Measurements from ENCODE around the gene TRIM10.
"Not testable (repeated sequence)": the region's sequence is repeated elsewhere in the genome, so short reads cannot be mapped to it uniquely, and the experiment has no call there.

TRIM10 gene

DNA sequence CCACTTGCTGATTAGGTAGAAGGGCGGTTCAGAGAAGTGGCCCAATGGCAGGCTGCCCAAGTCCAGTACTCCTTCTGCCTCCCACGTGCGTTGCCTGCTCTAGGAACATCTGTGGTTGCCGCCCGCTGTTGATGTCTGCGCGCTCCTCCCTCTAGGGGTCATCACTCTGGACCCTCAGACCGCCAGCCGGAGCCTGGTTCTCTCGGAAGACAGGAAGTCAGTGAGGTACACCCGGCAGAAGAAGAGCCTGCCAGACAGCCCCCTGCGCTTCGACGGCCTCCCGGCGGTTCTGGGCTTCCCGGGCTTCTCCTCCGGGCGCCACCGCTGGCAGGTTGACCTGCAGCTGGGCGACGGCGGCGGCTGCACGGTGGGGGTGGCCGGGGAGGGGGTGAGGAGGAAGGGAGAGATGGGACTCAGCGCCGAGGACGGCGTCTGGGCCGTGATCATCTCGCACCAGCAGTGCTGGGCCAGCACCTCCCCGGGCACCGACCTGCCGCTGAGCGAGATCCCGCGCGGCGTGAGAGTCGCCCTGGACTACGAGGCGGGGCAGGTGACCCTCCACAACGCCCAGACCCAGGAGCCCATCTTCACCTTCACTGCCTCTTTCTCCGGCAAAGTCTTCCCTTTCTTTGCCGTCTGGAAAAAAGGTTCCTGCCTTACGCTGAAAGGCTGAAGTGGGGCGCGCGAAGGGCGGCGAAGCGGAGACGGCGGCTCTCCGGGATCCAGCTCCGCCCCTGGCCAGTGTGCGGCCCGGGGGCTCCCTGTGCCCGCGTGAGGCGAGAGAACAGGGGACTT, 10.9 kb upstream of the TRIM10 start:
- FAIRE-seq = no peak

DNA sequence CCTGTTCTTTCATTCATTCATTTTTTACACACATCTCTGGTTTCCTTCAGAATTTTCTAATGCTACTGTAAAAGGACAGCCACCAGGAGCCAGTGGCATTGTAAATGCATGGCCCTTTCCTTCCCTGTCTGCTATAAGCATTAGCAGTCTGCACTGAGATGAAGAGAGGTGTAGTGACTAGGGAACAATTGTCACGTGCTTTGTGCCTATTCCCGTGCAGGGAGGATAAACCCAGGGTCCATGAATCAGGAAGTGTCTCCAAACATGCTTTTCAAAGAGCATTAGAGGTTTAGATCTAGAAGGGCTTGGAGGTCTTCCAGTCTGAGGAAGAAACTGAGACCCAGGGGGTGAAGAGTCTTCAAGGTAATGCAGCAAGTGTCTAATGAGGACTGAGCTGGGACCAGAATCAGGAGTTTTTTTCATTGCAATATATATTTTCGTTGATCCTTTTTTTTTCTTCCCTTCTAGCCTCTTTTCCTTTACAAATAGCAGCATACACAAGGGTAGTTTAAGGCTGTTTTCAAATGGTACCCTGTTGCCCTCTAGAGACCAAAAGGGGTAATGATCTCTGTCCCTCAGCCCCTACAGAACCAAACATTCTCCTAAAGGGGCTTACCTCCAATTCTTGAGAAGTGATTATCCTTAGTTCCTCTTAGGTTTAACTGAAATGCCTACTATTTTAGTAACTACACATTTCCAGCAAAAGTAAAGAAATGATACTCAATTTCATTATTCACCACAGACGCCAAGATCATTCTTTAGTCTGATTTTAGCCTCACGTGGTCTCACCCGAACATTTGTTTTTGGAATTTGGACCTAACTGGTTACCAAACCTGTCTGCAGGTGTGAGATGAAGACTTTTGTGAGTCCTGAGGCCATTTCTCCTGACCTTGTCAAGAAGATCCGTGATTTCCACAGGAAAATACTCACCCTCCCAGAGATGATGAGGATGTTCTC, 8.9 kb upstream of the TRIM10 start:
- FAIRE-seq = peak; percentile 77

DNA sequence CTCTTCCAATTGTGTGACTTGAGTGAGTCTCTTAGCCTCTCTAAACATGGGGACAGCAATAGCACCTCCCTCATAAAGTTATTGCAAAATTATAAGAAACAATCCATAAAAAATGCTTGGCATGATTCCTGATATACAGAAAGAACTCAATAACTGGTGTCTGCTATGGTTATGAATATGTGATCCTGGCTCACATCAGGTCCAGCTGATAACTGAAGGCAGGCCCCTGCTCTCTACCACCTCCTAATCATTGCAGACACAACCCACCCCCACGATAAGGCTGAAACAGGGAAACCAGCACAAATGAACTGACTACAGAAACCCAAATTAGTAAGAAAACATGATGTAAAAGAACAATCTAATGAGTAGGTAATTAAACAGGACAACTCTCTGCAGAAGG, 7.7 kb upstream of the TRIM10 start:
- no peak for FAIRE-seq

DNA sequence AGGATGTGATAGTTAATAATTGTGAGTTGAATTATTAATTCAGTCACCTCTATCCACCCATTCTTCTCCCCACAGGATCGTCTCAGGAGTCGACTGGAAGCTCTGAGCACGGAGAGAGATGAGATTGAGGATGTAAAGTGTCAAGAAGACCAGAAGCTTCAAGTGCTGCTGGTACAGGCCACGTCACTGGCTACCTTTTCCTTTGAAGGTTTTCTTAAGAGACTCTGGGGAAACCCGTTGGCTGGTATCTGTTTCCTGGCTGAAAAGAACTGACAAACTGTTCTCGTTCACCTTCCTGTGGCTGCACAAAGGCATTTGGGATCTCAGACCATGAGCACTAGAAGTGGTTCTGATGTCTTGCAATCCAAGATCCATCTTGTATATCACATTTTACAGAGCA, 6.1 kb upstream of the TRIM10 start:
- FAIRE-seq = no peak

DNA sequence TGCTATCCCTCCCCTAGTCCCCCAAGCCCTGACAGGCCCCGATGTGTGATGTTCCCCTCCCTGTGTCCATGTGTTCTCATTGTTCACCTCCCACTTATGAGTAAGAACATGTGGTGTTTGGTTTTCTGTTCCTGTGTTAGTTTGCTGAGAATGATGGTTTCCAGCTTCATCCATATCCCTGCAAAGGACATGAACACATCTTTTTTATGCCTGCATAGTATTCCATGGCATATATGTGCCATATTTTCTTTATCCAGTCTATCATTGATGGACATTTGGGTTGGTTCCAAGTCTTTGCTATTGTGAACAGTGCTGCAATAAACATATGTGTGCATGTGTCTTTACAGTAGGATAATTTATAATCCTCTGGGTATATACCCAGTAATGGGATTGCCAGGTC, 4.2 kb upstream of the TRIM10 start:
- not testable (repeated sequence) for FAIRE-seq

DNA sequence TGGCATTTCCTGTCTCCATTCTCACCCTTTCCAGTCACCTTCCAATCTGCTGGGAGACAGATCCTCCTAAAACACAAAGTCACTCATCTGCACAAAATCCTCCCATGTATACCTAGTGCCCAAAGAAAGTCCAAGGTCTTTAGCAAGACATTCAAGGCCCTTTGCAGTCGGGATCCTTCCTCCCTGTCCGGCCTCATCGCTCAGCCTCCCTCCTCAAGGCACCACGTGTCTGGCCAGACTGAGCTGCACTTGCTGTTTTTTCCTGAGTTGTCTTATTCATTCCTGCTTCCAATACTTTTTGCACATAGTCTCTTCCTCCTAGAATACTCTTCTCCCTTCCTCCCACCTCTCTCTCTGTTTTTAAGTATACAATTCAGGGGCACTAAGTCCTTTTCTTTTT, 3.7 kb upstream of the TRIM10 start:
- no peak for FAIRE-seq

DNA sequence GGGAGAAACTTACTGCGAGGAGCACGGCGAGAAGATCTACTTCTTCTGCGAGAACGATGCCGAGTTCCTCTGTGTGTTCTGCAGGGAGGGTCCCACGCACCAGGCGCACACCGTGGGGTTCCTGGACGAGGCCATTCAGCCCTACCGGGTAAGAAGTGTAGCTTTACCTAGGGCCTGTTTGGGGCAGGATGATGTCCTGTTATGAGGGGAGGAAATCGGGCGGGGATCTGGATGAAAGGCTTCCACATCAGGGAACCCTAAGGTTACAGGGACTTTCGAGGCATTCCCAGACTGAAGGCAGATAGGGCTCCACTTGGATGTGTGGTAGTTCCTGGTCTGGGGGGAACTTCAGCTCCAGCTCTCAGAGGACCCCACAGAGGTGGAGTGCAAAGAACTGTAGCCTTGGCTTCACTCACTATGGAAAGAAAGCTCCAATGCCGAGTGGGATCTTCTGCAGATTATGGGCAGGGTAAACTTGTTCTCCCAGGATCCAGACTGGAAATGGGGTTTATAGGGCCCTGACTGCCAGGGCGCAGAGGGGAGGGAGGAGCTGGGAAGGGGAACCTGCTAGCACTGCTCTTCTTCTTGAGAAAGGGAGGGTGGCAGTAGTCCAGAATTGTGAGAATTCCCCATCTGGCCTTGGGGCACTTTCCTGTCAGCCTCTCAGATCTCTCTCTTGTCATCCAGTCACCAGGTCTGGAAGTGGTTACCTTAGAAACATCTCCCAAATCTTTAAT, 3.1 kb upstream of the TRIM10 start:
- no peak for FAIRE-seq

DNA sequence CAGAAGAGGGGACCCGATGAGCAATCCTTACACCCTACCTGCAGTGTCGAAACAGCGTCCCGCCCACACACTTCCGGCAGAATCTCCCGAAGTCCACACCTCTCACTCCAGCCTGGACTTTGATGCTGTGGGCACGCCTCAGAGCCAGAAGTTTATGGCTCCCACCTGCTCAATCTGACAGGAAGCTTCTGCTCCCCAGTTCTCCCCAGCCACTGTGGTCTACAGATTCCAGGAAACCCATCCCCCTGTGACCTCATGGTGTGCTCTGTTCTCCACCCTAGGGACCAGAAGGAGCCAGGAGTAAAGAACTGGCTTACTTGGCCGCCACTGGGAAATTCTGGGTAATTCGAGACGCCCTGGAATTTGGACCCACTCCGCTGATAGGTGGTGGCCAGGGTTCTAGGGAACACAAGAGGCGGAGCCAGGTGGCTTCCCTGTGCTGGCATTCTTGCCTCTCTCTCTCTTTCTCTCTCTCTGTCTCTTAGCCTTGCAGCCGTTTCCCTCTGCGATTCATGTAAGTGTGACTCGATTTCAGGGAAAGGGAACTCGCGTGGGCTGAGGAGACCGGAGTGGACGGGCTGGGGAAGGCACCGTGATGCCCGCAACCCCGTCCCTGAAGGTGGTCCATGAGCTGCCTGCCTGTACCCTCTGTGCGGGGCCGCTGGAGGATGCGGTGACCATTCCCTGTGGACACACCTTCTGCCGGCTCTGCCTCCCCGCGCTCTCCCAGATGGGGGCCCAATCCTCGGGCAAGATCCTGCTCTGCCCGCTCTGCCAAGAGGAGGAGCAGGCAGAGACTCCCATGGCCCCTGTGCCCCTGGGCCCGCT, 2.3 kb upstream of the TRIM10 start, which contains the start of gene TRIM15:
TSS of gene TRIM15 (plus strand) at position 457 of the 828 bp plus-strand sequence. CDS start at position 596, 139 bp downstream.
- no peak for FAIRE-seq

DNA sequence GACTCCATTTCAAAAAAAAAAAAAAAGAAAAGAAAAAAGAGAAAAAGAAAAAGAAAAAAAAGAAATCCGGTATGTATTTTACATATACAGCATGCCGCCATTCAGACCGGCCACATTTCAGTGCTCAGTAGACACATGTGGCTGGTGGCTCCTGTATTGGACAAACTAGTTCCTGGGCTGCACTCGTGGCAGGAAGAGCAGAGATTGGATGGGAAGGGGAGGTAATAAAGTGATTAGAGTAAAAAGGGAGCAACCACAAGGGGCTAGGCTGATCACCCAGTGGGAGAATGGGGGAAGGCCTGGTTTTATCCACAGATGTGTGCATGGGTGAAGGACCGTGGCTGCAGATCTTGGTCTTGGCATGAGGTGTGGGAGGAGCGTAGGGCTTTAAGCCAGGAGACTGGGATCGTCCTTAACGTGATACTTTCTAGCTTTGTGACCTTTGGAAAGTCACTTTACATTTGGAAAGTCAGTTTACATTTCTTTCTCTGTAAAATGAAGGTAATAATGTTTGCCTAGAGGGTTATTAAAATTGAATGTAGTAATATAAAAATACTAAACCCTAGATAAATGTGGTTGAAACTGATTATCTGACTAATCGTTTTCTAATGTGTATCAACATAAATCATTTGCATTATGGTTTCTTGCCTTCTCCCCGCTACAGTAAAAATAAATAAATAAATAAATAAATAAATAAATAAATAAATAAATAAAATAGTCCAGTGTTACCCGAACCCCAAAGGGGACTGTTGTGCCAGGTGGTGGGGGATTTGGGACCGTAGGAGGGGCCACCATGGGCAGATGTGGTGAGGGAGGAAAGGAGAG, 1.5 kb upstream of the TRIM10 start:
- no peak for FAIRE-seq

DNA sequence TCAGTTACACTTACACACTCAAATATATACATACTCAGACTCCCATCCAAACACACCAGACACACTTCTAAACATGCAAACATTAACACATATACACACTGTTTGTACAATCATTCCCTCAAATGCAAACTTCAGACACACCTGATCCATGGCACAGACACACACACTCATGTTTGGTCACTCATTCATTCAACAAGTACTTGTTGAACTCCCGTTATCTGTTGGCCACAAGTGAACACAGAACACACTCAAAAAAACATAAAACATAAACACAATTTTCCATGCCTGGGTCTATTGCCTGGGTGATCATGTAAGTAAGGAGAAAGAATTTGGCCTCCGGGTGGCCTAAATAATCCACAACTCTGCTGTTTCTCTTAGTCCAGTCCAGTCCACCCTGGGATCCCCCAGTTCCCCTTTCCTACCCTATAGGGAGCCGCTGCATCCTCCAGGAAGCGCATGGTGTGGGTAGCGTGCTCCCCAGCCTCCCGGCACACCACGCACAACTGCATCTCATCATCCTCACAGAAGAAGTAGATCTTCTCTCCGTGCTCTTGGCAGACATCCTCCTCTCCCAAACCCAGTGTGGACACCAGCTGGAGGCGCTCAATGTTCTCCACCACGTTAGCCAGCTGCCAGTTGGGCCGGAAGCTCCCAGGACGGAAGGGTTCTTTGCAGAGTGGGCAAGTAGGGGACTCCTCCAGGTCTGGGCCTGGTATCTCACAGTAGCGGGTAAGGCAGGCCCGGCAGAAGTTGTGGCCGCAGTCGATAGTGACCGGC, 815 bp downstream of the TRIM10 start:
- FAIRE-seq = no peak

DNA sequence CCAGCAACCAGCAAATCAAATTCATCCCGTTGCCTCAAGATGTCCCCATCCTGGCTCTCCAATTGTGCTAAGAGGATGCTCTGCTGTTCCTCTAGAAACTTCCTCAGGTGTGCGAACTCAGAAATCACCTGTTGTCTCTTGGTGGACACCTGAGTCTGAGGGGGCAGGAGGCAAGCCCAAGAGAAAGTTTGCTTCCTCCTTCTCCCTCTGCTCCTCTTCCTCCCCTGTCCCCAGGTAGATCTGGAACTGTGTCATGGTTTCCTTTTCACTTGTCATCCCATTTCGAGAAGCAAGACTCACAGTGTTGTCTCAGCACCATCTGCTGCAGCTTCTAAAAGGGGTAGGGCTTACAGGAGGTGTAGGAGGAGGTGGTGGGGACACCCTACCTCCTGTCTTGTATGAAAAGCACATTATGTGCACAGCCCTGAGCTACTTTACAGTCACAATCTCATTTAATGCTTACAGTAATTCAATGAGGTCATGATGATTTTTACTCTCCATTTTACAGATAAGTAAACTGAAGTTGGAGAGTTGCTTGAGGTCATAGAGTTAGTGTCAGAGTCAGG, 2.5 kb downstream of the TRIM10 start:
- no peak for FAIRE-seq

DNA sequence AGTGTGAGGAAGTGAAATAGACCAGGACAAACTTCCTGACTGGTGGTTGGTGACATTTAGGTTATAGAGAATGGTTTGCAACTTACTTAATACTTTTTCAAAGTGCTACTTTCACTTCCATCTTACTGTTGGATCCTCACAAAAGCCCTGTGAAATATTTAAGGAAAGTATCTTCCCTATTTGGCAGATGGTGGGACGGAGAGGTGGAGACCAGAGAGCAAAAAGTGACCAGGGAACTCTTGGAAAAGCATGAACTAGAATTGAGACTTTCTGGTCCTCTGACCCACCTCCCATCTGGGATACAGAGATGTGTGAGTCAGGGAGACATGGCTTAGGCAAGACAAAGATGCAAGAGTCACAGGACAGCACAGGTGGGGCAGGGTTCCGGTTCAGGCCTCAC, 3.0 kb downstream of the TRIM10 start:
- no peak for FAIRE-seq

DNA sequence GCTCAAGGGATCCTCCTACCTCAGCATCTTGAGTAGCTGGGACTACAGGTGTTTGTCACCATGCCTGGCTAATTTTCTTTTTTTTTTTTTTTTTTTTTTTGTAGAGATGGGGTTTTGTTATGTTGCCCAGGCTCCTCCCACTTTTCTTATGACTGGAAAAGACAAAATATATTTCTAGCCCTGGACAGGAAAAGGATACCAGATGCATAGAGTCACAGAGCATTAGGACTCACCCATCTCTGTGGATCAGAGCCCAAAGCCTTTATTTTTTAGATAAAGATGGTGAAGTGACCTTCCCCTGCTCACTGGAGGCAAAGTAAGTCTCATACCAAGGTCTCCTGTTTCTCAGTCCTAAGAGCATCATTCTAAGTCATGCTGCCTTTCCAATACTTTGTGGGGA, 3.4 kb downstream of the TRIM10 start:
- no peak for FAIRE-seq

DNA sequence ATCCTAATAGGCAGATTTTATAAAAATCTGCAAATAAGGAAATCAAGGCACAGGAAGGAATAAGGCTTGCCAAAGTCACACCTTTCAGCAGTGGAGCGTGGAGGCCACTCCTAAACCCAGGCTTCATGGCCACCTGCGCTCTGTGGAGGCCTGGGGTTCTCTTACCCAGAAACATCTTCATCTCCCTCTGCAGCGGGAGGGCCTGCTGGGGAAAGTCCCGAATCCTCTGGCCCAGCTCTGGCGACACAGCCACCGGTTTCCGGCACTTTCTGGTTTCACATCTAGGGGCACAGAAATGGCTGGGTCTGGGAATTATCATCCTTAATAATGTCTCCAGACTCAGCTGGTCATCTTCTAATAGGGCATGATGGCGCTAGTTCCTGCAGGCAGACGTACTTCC, 4.2 kb downstream of the TRIM10 start:
- no peak for FAIRE-seq

DNA sequence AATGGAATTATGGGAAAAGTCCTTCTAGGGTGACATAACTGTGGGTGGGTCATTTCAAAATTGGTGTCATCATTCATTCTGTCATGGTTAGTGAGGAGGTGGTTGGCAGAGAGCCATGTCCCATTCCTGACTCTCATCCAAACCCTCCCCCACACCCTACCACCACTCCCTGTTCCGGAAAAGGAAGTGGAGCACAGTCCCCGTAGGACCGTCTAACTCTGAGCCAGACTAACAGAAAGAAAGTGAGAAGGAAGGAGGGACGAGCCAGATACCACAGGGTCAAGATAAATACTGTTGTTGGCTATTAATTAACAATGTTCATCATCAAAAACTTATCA, 4.8 kb downstream of the TRIM10 start:
- no peak for FAIRE-seq

DNA sequence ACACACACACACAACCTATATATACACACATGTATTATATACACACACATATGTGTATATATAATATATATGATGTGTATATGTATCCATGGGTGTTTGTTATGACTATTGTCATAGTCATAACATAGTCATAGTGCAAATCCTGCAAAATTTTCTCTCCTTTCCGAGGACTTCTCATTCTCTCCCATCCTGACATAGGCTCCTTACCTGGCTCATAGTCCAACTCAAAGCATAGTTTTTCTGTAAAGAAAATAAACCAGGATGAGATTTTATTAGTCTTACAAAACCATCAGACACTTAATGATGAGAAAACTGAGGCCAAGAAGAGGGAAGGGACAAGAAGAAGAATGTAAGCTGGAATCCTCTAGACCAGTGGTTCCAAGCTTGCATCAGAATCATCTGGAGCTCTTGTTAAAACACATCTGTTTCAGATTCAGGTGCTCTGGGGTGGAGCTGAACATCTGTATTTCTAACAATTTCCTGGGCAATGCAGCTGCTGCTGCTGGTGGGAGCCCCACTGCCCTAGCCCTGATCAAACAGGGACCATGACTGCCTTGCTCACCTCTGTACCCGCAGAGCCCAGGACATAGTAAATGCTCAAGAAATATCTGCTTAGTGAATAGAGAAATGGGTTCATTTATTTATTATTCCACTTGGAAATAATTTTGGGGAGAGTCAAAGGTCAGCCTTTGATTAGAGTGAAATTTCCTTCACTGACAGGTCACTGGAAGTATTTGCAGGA, 5.3 kb downstream of the TRIM10 start:
- no peak for FAIRE-seq

DNA sequence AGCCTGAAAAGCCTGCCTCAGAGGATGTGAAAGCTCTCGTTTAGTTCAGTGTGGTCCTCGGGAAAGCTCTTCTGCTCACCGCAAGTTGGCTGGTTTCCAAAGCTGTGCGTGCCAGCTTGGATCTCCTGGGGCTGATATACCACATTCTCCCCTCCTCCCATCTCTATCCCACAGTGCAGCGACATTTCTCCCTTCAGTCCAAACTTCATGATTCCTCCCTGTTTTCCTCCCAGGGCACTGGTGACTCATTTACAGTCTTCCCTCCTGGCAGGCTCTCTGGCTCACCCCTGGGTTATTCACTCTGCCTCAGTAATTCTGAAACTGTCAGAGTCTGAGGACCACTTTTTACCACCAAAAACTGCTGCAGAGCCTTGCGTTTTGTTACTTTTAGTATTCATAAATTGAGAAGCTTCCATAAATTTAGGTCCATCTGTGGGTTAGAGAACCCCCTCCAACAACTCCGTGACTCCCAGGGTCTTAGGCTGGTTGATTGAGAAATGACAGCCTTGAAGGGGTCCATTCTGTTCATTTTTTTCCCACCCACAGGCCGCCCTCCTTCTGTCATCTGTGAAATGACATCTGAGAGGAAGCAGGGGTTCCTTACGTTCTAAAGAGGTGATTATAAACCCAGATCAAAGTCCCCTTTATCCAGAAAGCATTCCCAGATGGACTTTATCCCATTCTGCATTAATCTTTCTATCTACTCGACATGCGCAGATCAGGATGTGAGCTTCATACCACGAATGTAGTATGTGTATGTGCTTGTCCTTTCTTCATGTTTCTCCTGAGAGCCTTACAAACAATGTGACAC, 6.1 kb downstream of the TRIM10 start:
- FAIRE-seq = no peak

DNA sequence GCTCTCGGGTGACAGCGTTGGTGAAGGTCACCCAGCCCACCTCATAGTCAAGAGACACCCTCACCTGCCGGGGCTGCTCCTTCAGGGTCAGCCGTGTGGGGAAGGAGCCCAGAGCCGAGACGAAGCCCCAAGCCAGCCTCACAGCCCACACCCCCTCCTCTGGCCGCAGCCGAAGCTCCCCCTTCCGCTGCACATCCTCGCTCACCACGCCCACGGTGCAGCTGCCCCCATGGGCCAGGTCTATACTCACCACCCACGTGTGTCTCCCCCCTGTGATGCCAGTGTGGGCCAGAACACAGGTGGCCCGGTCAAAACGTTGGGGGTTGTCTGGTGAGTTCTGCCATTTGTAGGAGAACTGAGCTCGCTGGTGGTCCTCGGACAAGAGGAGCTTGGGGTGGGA, 7.0 kb downstream of the TRIM10 start:
- FAIRE-seq = no peak

All from TTC549 (cell line).